ENCODE data around the gene SHC1. TPM values are rescaled to one million over a fixed set of nuclear protein-coding genes. Genes with fewer than 3 reads are reported as not detected.
A peak's percentile ranks its signal among the peaks of the same experiment; 100 is the strongest.
"Not testable (repeated sequence)": the region's sequence is repeated elsewhere in the genome, so short reads cannot be mapped to it uniquely, and the experiment has no call there.

SHC1 gene
- total RNA-seq, 1 donor from 2014 or later: 176 TPM

DNA sequence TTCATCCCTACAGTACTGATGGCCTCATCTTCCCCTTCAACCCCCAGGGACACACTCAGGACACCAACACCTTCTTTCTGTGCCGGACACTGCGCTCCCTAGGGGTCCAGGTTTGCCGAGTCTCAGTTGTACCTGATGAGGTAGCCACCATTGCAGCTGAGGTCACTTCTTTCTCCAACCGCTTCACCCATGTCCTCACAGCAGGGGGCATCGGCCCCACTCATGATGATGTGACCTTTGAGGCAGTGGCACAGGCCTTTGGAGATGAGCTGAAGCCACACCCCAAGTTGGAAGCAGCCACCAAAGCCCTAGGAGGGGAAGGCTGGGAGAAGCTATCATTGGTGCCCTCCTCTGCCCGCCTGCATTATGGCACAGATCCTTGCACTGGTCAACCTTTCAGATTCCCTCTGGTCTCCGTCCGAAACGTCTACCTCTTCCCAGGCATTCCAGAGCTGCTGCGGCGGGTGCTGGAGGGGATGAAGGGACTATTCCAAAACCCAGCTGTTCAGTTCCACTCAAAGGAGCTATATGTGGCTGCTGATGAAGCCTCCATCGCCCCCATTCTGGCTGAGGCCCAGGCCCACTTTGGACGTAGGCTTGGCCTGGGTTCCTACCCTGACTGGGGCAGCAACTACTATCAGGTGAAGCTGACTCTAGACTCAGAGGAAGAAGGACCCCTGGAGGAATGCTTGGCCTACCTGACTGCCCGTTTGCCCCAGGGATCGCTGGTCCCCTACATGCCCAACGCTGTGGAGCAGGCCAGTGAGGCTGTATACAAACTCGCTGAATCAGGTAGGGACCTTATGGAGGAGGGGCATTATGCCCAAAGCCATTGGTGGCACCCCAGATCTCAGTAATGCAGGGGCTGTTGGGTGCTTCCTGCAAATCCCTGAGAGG is 17.8 kb upstream of the SHC1 start:
- H3K36me3 ChIP-seq (ENCODE audit: control insufficient read depth, insufficient read depth, low read length): peaks cover 3% of the 10 kb centered on the region
- TF ChIP-seq, protein P1, sequence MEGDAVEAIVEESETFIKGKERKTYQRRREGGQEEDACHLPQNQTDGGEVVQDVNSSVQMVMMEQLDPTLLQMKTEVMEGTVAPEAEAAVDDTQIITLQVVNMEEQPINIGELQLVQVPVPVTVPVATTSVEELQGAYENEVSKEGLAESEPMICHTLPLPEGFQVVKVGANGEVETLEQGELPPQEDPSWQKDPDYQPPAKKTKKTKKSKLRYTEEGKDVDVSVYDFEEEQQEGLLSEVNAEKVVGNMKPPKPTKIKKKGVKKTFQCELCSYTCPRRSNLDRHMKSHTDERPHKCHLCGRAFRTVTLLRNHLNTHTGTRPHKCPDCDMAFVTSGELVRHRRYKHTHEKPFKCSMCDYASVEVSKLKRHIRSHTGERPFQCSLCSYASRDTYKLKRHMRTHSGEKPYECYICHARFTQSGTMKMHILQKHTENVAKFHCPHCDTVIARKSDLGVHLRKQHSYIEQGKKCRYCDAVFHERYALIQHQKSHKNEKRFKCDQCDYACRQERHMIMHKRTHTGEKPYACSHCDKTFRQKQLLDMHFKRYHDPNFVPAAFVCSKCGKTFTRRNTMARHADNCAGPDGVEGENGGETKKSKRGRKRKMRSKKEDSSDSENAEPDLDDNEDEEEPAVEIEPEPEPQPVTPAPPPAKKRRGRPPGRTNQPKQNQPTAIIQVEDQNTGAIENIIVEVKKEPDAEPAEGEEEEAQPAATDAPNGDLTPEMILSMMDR (IDR thresholded peaks at IDR 0.05; ENCODE audit: insufficient read depth, low read length, poor library complexity, severe bottlenecking): no peak
- H3K4me3 ChIP-seq (ENCODE audit: low read depth, low read length): no peak overlapping the region
- no peak for DNase-seq (ENCODE audit: low read depth)
- no peaks in the 10 kb centered on the region for H3K27me3 ChIP-seq (ENCODE audit: control insufficient read depth, insufficient read depth, low read length)

DNA sequence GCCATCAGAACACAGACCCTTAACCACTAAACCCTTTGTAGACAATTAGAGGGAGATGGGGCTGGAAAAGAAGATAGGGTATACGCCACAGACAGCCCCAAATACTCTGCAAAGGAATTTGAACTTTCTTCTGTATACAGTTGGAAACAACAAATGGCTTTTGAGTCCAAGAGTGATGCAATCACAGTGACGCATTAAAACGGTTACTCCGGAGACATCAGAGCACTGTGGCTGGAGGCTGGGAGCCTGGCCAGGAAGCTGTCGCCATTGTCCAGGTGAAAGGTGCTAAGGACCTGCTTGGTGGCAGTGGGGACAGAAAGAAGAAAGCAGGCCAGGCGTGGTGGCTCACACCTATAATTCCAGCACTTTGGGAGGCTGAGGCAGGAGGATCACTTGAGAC is 16.8 kb upstream of the SHC1 start:
- DNase-seq (ENCODE audit: low read depth): no peak
- TF ChIP-seq, protein P1 (IDR thresholded peaks at IDR 0.05; ENCODE audit: insufficient read depth, low read length, poor library complexity, severe bottlenecking): no peak
- Histone ChIP-seq H3K27me3 (ENCODE audit: control insufficient read depth, insufficient read depth, low read length) (no peaks in the 10 kb centered on the region), H3K4me3 (ENCODE audit: low read depth, low read length) (no peak overlapping the region), H3K36me3 (ENCODE audit: control insufficient read depth, insufficient read depth, low read length) (peaks cover 3% of the 10 kb centered on the region)

DNA sequence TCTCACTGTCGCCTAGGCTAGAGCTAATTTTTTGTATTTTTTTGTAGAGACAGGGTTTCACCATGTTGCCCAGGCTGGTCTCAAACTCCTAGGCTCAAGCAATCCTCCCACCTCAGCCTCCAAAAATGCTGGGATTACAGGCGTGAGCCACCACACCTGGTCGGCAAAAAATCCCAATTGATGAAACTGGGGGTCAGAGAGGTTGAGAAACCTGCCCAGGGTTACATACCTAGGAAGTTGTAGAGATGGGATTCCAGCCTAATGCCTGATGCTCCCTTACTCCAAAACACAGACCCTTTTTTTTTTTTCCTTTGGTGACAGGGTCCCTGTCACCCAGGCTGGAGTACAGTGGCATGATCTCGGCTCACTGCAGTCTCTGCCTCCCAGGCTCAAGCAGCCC is 16.2 kb upstream of the SHC1 start:
- not testable (repeated sequence) for DNase-seq (ENCODE audit: low read depth); H3K4me3 ChIP-seq (ENCODE audit: low read depth, low read length); H3K36me3 ChIP-seq (ENCODE audit: control insufficient read depth, insufficient read depth, low read length); H3K27me3 ChIP-seq (ENCODE audit: control insufficient read depth, insufficient read depth, low read length)

DNA sequence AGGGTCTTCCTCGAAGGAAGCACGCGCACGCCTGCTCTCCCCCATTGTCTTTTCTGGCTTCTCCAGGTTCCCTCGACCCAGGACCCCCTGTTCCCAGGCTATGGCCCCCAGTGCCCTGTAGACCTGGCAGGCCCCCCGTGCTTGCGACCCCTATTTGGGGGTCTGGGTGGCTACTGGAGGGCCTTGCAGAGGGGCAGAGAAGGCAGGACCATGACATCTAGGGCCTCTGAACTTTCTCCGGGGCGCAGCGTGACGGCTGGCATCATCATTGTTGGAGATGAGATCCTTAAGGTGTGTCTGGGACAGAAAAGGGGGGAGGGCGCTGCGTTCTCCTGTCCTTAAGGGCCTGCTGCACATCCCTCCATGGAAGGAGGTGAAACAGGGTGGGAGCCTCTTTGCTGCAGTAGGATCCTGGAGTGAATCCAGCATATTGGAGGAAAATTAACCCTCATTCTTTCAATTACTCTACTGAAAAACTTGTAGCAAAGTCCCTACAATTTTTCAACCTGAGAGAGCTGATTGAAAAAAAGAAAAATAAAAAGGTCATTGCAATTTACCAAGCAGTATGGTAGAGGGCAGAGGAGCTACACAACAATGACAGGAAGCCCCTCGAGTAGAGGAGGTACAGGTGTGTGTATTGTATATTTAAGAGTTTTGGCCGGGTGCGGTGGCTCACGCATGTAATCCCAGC is 13.4 kb upstream of the SHC1 start:
- Histone ChIP-seq H3K36me3 (ENCODE audit: control insufficient read depth, insufficient read depth, low read length) (peaks cover 3% of the 10 kb centered on the region), H3K27me3 (ENCODE audit: control insufficient read depth, insufficient read depth, low read length) (no peaks in the 10 kb centered on the region), H3K4me3 (ENCODE audit: low read depth, low read length) (peak overlapping the region; percentile 75)
- no peak for DNase-seq (ENCODE audit: low read depth)
- TF ChIP-seq, protein P1 (IDR thresholded peaks at IDR 0.05; ENCODE audit: insufficient read depth, low read length, poor library complexity, severe bottlenecking): no peak

DNA sequence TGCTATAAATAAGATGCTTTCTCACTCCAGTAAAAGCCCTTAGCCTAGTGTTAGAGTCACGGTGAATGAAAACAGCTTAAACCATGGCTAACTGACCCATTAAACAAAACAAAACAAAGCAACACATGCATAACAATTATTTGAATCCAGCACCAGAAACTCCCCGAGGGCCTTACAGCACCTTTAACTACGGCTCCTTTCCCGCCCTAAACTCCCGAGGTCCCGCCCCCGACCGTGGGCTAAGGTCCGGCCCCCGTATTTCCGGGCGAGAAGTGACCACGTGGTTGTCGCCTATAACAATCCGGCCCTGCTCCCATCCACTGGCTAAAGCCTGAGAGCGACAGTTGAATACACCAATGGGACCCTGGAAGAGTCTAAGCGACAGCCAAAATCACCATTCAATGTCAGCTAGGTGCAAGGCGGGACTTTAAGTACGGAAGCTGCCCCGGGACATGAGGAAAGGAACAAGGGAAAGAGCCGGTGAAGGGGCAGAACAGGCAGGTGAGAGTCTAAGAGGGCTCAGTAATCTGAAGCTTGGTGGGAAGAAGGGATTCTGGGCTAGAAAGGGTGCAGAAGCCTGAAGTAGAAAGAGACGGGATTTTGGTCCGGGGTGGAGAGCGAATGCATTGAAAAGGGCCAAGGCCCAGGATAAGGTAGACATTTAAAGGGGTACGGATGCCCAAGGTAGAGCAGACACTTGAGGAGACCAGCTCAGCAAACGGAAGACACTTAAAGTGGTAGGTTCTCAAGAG is 12.5 kb upstream of the SHC1 start, which contains the start of gene FLAD1:
Gene FLAD1 (plus strand): TSS at position 448 of the 752 bp plus-strand sequence. CDS start 351 bp downstream, outside the sequence.
- TF ChIP-seq, protein P1 (IDR thresholded peaks at IDR 0.05; ENCODE audit: insufficient read depth, low read length, poor library complexity, severe bottlenecking): no peak
- peak; percentile 98 for DNase-seq (ENCODE audit: low read depth)
- H3K4me3 ChIP-seq (ENCODE audit: low read depth, low read length): peak within 1 kb of the TSS; percentile 75
- no peaks in the 10 kb centered on the region for H3K27me3 ChIP-seq (ENCODE audit: control insufficient read depth, insufficient read depth, low read length)
- peaks cover 3% of the 10 kb centered on the region for H3K36me3 ChIP-seq (ENCODE audit: control insufficient read depth, insufficient read depth, low read length)

DNA sequence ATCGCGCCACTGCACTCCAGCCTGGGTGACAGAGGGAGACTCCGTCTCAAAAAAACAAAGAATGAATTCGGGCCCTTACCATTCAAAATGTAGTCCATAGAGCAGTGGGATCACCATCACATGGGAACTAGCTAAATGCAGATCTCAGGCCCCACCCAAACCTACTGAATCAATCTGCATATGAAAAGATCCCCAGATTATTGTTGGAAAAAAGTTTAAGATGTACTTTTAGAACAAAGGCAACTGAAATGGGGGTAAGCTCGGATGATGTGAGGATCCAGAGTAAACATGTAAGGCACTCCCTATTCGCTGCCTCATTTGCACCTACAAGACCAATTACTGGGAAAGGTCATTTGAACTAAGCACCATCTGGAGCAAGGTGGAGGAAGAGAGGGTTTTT is 11.8 kb upstream of the SHC1 start:
- Histone ChIP-seq H3K27me3 (ENCODE audit: control insufficient read depth, insufficient read depth, low read length) (no peaks in the 10 kb centered on the region), H3K4me3 (ENCODE audit: low read depth, low read length) (peak overlapping the region; percentile 75), H3K36me3 (ENCODE audit: control insufficient read depth, insufficient read depth, low read length) (peaks cover under 1% of the 10 kb centered on the region)
- TF ChIP-seq, protein P1 (IDR thresholded peaks at IDR 0.05; ENCODE audit: insufficient read depth, low read length, poor library complexity, severe bottlenecking): no peak
- DNase-seq (ENCODE audit: low read depth): no peak
